Measurements from ENCODE around the gene SREK1IP1.

The SREK1IP1 gene

DNA sequence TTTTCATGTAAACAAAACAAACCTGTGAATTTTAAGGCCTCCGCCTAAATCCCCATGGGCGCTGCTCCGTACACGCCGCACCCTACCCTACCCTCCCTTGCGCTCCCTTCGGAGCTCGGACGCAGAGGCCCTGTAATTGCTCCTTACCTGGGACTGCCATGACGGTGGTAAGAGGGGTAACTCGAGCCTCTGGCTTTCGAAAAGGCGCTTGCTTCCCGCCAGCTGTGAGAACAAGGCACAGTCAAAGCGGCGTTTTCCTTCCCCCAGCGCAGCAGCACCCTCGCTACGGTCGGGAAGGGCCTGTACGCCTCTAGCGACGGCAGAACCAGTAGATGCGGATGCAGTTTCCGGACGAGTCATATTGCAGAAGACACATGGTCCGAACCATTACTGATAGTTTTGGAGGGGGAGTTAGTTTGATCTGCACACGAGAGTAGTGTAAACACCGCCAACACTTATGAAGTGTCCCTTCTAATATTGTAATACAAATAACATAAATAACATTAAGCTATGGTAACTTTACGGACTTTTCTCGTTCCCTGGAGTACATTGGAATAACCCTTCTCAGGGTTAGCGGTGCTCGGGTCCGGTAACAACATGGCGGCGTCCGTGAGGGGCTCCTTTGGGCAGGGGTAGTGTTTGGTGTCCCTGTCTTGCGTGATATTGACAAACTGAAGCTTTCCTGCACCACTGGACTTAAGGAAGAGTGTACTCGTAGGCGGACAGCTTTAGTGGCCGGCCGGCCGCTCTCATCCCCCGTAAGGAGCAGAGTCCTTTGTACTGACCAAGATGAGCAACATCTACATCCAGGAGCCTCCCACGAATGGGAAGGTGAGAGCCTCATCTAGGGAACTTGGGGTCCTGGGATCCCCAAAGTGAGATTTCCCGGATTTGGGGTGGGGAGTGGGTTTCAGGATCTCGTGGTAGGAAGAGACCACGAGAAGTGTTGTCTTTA lies at the start of gene SREK1IP1, which contains the start of gene CWC27:
Gene SREK1IP1, minus strand, starts transcription at position 334 of the 955 bp plus-strand sequence. Its CDS starts 174 bp downstream, at position 160.
Gene CWC27, plus strand, starts transcription at position 573 of the 955 bp plus-strand sequence. Its CDS starts 217 bp downstream, at position 790.
- DNase-seq (ENCODE audit: extremely low read depth in 1 of 2, low read depth in 1 of 2) = peak; percentile 46 to 56

DNA sequence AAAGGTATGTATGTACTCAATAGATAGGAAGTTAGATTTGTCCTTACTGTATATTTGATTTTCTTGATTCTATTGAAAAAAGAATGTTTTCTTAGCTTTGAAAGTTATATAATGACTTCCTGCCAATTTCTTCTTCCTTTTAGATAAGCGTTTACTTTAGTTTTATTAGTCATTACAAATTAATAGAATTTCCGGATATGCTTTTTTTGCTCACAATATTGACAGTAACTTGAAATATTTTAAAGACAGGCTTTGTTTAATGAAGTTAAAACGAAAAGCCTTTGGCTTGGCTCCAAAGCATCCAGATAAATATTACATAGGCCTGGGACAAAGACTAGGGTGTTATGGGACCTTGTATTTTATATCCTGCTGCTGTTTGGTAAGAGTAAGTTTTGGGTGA lies 49.8 kb upstream of the SREK1IP1 start:
- DNase-seq (ENCODE audit: extremely low read depth in 1 of 2, low read depth in 1 of 2) = no peak

DNA sequence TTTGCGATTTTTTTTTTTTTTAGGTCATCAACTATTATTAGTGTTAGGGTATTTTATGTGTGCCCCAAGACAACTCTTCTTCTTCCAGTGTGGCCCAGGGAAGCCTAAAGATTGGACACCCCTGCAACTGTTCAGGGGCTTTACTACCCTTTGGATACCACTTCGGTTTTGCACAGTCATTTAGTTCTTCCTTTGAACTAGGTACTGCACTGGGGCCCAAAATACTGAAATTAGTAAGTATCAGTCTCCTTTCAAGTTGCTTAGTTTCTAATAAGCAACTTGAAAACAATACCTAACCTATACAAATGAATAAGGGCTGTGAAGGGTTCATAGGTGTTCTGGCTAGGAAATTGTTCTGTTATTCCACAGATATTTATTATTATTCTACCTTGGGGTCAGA lies 45.6 kb upstream of the SREK1IP1 start:
- no peak for DNase-seq (ENCODE audit: extremely low read depth in 1 of 2, low read depth in 1 of 2)

DNA sequence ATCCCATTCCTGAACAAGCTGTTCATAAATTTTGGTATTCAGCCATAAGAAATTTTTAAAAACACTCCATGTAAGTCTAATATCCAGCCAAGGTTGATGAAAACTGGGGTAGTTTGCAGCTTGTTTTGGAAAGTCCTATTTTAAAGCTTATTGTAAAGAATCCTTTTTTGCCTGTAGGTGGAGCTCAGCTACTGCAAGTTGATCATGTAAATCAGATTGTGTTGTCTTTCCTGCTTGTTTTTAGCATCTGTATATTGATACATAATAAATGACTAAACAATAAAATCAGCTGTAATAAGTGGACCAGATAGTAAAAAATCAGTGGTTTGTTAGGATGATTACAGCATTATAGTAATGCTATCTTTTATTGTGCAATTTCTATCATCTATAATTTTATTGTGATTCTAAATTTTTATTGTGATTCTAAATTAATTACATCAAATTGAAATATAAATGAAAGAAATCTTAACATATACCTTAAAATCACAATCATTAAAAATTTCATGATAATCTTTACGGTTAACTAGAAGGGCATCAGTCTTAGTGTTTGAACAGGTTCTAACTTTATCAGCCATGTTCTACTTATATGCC lies 42.7 kb upstream of the SREK1IP1 start:
- no peak for DNase-seq (ENCODE audit: extremely low read depth in 1 of 2, low read depth in 1 of 2)

DNA sequence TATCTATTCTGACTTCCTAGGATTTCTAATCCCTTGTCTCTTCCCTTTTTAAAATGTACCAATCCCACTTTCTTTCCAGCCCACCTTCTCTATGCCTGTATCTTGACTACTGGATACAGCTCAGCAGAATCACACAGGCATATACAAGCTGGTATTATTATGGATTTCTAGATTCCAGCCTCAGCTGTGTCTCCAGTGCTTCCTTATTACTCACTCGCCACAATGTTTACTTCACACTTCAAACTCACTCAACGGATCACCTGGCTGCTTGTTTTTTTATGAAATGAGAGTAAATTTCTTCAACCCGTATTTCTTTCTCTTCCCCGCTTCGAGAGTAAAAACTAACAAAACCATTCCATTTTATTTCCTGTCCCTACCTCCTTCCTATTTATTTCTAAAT lies 39.0 kb upstream of the SREK1IP1 start:
- DNase-seq (ENCODE audit: extremely low read depth in 1 of 2, low read depth in 1 of 2) = no peak

DNA sequence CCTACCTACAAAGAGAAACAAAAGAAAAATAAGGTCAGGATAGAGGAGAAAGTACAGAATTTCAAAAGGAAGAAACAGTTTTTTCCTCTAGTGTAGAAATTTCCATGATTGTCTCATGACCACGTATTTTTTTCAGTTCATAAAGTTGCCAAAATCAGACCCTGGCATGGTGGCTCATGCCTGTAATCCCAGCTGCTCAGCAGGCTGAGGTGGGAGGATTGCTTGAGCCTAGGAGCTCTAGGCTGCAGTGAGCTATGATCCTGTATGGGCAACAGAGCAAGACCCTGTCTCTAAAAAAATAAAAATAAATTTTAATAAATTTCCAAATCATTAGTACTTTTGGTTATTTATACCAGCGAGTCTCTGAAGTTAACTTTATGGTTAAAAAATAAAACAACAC lies 38.0 kb upstream of the SREK1IP1 start:
- no peak for DNase-seq (ENCODE audit: extremely low read depth in 1 of 2, low read depth in 1 of 2)

DNA sequence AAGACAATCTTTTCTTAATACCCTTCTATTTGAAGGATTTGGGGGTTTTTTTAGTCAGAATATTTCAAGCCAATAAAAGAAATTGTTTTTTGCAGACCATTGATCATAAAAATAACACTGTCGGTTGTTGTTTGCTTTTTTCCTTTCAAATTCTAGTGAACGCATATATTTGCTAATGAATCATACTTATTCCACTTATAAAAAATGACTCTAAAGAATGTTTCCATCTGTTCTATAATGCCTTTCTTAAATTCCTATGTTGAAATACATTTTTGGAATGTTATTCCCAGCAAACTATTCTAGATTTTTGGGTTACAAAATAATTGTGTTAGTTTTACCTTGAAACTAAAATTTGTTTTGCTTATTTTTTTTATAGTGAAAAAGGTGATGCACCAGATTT lies 32.4 kb upstream of the SREK1IP1 start:
- DNase-seq (ENCODE audit: extremely low read depth in 1 of 2, low read depth in 1 of 2) = no peak

DNA sequence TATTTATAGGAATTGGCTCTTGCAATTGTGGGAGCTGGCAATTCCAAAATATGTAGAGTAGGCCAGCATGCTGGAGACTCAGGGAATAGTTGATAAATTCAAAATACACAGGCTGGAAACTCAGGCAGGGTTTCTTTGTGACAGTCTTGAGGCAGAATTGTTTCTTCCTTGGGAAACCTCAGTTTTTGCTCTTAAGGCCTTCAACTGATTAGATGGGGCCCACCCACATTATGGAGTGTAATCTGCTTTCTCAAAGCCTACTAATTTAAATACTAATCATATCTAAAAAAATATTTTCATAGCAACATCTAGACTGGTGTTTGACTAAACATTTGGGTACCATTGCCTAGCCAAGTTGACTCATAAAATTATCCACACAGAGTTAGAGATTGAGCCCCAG lies 27.8 kb upstream of the SREK1IP1 start:
- no peak for DNase-seq (ENCODE audit: extremely low read depth in 1 of 2, low read depth in 1 of 2)

DNA sequence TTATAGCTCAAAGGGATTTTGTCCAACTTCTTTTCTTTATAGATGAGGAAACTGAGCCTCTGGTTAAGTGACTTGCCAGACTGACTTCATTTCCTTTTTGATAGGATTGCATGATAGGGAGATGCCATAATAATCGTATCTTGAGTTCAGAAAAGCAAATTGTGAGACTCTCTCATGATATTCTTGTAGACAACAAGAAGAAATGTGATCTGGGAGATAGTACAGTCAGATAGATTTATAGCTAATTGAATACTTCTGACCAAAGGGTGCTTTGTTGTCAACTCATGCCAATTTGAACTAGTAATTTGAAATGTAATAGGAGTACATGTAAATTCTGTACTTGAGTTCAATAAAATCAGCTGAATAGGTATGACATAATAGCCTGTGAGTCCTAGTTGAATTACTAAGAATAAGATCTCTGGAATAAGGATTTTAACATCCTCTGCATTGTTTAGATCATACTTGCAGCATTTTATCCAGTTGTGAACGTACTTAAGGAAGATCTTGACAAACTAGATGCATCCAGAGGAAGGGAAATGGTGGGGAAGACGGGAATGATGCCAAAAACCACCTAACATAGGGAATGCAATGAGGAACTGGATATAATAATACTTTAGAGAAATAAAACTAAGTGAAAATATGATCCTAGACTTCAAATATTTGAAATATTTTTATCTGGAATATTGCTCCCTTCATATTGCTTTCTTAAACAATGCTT lies 25.7 kb upstream of the SREK1IP1 start:
- DNase-seq (ENCODE audit: extremely low read depth in 1 of 2, low read depth in 1 of 2) = no peak

DNA sequence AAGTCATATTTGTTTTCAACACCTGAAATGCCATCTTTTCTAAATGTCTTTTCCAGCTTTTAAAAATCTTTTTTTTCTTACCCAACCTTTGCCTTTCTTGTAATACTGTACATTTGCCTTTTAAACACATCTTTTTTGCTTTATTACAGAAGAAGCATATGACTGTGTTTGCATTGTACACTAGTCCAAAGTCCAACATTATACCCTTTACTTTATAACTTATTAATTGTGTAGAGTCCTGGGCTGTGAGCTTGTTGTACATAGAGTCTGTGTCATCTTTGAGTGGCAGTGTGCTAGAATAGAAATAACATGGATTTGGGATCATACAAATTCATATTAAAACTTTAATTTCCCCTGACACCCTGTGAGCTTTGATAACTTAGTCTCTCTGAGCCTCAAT lies 24.0 kb upstream of the SREK1IP1 start:
- DNase-seq (ENCODE audit: extremely low read depth in 1 of 2, low read depth in 1 of 2) = no peak

DNA sequence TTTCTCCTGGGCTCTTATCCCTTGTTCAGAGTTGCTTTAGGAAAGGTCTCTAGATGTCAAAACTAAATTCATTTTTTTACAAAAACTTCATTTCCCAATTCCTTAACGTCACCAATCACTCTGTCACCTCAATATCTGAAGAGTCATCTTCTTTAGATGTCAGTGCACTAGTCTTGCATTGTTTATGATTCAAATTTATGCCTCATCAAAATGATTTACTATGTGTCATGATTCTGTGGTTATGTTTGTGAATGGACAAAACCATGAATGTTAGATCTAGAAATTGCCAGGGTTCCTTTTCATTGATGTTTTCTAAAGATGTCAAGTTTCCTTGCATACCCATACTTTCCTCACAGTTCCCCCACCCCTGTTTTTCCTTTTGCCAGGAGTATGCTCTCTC lies 21.7 kb upstream of the SREK1IP1 start:
- no peak for DNase-seq (ENCODE audit: extremely low read depth in 1 of 2, low read depth in 1 of 2)

DNA sequence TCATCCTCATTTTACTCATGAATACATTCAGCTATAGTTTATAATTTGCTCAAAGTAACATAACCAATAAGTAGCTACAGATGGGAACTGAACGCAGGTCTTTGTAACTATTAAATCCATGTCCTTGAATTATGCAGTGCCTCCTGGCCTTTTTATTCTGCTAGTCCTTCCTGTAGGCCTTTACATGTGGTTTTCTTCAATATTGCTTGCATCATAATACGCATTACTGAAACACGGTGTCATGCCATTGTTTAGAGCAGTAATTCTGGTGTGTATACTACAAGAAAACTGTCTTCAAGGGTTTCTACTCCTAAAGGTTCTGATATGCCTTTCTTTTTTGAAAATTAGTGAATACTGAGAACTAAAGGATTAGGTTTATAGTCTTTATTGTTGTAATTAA lies 21.0 kb upstream of the SREK1IP1 start:
- DNase-seq (ENCODE audit: extremely low read depth in 1 of 2, low read depth in 1 of 2) = no peak

DNA sequence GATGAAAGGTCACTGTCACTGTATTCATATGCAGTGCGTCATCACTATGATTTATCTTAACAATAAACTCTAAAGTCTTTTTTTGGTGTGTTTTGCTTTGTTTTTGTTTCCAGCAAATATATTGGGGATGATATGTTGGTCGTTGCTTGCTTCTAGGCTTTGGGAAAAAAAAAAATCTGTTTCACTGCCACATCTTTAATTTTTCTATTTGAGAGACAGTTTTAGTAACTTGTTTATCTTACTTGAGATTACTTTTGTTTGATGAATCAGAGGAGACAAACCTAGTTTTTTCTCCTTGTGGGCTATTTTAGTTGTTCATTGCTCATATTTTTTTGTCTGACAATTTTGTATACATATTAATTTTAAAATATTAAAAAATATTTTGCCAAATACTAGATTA lies 19.7 kb upstream of the SREK1IP1 start:
- no peak for DNase-seq (ENCODE audit: extremely low read depth in 1 of 2, low read depth in 1 of 2)

DNA sequence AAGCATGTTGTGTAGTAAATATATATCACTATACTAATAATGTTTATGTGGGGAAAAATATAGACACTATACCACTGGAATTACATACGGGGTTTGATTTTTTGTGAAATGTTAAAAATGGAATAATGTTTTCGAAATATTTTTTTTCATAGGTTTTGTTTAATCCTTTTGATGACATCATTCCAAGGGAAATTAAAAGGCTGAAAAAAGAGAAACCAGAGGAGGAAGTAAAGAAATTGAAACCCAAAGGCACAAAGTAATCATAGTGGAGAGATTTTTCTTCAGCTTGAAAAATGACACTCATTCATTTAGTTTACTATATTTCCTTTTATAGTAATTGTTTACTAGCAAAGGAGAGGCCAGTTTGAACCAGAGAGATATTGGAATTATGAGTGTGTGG lies 17.9 kb upstream of the SREK1IP1 start:
- DNase-seq (ENCODE audit: extremely low read depth in 1 of 2, low read depth in 1 of 2) = no peak

DNA sequence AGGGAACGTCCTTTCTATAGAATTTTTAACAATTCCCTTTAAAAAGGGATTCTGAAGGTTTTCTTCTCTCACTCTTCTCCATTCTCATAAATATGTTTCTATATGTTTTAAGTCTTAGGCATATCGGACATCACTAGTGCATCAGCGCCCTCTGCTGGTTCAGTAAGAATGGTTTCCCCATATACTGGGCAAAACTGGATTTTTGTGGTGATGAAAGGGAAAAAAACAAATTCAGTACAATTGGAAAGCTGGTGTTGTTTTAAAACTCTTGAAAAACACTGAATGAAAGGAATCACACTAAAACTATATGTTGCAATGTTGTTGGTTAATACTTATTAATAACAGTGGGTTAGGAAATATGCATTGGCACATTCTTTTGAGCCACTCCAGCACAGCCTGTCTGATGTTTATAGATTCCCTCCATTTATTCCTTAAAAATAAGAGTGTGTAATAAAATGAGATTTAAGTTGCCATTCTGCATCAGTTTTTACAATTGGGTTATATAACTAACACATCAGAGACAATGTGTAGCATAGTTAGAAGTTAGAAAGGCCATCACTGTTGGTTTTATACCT lies 16.0 kb upstream of the SREK1IP1 start:
- peak; percentile 48 to 49 for DNase-seq (ENCODE audit: extremely low read depth in 1 of 2, low read depth in 1 of 2)

DNA sequence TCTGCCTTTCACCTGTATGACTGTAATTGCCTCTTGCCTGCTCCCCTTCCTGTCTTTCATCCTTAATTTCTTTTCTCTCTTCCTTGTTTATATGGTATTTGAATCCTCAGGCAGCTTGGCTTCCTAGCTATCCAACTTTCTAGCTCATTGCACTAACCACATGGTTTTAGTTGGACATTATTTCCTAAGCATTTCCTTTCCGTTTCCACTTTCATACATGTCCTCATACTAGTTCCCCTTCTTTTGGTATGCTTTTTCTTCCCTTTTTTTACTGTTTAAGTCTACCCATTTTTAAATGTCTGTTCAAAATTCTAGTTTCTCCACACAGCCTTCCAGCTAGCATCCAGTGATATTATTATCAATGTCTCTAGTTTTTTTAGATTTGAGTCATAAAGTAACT lies 6.8 kb upstream of the SREK1IP1 start:
- no peak for DNase-seq (ENCODE audit: extremely low read depth in 1 of 2, low read depth in 1 of 2)

DNA sequence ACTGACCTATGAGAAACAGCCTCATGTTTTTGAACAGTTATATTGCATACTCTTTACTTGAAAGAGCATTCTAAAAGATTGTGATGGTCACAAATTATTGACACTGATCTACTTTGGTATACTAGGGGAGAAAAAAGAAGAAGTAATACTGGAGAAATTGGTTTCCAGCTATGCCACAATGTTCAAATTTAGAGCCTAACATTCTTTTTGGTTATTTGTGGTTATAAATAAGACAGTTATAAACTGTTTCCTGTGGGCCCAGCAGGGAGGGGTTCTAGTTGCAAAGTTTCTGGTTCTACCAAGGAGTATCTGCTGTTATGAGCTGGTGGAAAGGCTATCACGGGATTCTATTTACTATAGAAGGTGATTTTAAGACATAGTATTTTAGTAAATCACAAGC lies 5.0 kb upstream of the SREK1IP1 start:
- no peak for DNase-seq (ENCODE audit: extremely low read depth in 1 of 2, low read depth in 1 of 2)

DNA sequence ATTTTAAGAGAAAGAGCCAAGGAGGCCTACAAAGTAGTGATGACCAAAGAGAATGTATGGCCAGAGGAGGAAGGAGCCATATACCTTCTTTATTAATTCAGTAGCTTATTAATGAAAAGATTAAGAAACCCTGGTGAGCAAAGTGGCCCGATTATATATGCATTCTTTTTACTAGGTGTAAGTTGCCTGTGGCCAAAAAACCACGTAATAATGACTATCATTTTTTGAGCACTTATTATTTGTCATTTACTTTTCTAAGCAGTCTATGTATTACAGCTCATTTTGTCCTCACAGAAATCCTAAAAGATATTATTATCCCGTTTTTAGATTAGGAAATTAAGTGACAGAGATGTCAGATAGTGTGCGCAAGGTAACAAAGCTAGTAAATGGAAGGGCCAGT lies 3.2 kb upstream of the SREK1IP1 start:
- no peak for DNase-seq (ENCODE audit: extremely low read depth in 1 of 2, low read depth in 1 of 2)

DNA sequence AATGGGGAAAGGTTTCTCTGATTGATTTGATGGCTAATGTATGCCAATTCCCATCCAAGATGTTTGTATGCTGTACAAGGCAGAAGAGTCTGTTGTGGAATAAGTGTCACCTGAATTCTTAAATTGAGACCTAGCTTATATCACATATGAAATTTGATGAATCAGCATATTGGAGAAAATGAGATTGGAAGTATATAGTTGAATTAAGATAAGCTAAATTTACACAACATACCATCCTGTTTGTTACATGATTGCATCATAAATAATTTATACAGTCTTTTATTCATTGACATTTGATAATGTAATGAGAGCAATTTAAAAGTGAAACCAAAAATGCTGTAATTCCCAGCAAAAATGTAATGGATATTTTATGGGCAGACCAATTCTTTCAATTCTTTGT lies 1.4 kb upstream of the SREK1IP1 start:
- DNase-seq (ENCODE audit: extremely low read depth in 1 of 2, low read depth in 1 of 2) = no peak

DNA sequence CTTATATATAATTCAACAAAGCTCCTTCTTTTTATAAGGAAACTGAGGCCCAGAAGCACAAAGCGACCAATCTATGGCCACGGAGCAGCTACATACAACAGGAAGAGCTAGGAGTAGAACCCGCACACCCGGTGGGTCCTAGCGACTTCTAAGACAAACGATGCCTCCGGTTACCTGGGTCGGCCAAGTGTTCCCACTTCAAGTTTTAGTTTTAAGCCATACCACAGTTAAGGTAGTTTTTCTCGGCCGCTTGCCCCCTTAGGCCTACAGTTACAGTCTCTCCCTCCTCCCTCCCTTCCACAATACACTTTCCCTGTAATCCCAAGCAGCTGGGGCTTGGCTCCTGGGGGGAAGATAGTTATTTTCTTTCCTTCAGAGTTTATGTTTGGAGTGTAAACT lies 533 bp downstream of the SREK1IP1 start:
- DNase-seq (ENCODE audit: extremely low read depth in 1 of 2, low read depth in 1 of 2) = no peak

DNA sequence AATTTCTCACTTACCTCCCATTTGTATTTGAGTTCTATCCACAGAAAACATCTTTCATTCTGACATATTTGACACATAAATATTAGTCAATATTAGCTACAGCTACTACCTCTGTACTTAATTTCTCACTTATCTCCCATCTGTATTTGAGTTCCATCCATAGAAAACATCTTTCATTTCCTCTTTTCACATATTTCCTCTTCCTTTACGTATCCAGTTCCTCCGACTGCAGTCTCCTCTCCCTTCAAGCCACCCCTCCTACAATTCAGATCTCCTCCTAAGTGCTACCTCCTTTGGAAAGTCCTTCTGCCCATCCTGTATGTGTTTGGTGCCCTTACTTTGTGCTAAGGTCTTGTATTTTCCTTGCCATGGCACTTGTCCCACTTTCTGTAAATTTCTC lies 1.6 kb downstream of the SREK1IP1 start:
- DNase-seq (ENCODE audit: extremely low read depth in 1 of 2, low read depth in 1 of 2) = no peak

Measured in activated CD8-positive, alpha-beta memory T cell treated with anti-CD3 and anti-CD28 coated beads for 1 hour (primary cell).